Midbrain (tissue), 1 donor: ENCODE data around the gene VPREB1.
"Not testable (repeated sequence)": the region's sequence is repeated elsewhere in the genome, so short reads cannot be mapped to it uniquely, and the experiment has no call there.

Source experiments
- DNase-seq: peaks from one replicate; lab custom pipeline; 2025; lab: John Stamatoyannopoulos, UW

The VPREB1 gene

DNA sequence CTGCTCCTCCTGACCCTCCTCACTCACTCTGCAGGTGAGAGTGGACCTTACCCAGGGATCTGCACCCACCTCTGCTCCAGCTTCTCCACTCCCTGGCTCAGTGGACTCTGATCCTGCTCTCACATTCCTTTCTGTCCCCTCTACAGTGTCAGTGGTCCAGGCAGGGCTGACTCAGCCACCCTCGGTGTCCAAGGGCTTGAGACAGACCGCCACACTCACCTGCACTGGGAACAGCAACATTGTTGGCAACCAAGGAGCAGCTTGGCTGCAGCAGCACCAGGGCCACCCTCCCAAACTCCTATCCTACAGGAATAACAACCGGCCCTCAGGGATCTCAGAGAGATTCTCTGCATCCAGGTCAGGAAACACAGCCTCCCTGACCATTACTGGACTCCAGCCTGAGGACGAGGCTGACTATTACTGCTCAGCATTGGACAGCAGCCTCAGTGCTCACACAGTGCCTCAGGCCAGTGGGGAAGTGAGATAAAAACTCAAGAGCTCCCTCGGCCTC lies 29.7 kb upstream of the VPREB1 start:
- no peak for DNase-seq

- no peak for DNase-seq
These were observed 28.7 kb upstream of the VPREB1 start for GRCh38 chr22:22215659-22216449.

- no peak for DNase-seq
These were observed 28.1 kb upstream of the VPREB1 start for GRCh38 chr22:22216450-22216959.

- no peak for DNase-seq
These were observed 26.3 kb upstream of the VPREB1 start for GRCh38 chr22:22218302-22218701.

- DNase-seq: no peak
These were observed 25.2 kb upstream of the VPREB1 start for GRCh38 chr22:22219140-22219996.

- DNase-seq: not testable (repeated sequence)
These were observed 23.5 kb upstream of the VPREB1 start for GRCh38 chr22:22221043-22221442.

DNA sequence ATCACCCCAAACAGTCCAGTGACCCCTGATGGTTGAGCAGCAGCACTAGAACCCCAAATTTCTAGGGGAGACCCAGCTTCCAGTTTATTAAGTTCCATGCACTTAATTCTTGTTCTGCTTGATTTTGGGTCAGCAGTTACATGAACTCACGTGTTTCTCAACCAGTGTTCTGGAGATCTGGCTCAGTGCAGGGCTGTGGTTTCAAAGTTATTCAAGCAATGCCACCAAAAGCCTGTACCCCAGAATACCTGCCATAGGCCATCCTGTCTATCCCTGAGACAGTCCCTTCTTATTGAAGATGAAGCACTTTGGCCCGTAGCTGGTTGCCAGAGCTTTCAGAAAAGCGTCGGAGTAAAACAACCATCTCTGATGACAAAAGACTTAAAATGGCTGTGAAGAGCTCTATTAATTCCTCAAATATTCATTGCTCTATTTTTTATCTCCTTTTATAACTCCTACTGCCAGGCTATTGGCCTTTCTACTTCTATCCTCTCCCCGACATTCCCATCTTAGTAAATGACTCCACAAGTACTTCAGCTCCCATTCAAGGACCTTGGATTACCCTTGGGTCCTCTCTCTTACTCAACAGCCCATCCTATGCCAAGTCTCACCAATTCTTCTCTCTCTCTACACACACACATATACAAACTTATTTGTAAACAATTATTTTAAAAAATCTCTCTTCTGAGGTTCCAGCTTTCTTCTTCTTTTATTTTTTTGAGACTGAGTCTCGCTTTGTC lies 18.0 kb upstream of the VPREB1 start:
- DNase-seq: no peak

GRCh38 chr22:22228421-22228820 lies 16.2 kb upstream of the VPREB1 start:
- DNase-seq: no peak

- DNase-seq: no peak
These were observed 15.7 kb upstream of the VPREB1 start for GRCh38 chr22:22228921-22229320.

DNA sequence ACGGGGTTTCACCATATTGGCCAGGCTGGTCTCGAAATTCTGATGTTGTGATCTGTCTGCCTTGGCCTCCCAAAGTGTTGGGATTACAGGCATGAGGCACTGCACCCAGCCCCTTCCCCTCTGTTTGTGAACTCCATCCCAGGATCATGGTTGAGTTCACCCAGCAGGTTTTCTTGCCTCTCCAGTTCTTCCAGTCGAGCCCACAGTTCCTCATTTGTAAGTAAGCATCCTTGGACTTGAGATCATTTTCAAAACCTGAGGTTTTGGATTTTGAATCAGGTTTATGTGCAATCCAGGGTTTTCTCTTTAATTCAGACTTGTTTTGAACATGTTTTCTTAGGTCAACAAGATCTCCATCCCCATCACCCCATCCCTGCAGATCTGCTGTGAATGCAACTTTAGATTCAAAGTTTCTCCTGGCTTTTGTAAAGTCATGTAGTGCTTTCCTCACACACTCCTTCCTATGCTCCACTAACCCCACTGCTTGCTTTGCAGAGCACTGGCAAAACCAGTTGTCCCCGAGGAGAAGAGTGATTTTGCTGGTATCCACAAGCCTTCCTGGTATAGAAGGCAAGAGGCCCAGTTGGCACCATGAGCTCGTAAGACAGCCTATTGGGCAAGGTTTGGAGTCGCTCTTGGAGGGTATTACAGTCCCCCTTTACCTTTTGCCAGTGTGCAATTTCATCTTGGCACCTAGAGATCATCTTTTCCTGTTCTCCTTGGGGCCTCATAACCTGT lies 14.7 kb upstream of the VPREB1 start:
- DNase-seq: no peak

GRCh38 chr22:22230438-22230837 lies 14.1 kb upstream of the VPREB1 start:
- DNase-seq: no peak

DNA sequence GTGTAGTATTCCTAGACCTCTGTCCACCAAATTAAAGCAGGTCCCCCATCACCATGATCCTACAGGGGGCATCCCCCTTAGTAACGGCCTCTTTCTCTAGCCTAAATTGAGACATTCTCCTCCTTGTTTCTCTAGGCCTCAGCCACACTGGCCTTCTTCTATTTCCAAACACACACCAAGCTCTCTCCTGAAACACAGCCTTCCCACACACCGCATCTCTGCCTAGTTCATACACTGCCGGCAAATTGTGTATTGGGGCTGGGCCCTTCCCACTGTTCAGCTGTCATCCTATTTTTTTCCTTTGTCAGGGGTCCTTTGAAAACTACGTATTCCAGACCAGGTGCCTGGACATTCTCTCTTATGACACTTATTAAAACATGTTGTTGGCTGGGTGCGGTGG lies 11.5 kb upstream of the VPREB1 start:
- no peak for DNase-seq

- peak; percentile 3 for DNase-seq
These were observed 9.0 kb upstream of the VPREB1 start for GRCh38 chr22:22235558-22235957.

DNA sequence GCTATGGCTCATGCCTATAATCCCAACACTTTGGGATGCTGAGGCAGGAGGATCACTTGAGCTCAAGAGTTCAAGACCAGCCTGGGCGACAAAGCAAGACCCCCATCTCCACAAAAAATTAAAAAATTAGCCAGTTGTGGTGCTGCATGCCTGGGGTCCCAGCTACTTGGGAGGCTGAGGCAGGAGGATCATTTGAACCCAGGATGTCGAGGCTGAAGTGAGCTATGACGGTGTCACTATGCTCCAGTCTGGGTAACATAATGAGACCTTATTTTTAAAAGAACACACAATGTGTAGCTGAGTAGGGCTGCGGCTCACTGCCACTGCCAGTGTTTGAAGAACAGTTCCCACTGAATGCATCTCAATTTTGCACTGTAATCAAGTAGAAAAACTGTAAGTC lies 7.1 kb upstream of the VPREB1 start:
- DNase-seq: no peak

DNA sequence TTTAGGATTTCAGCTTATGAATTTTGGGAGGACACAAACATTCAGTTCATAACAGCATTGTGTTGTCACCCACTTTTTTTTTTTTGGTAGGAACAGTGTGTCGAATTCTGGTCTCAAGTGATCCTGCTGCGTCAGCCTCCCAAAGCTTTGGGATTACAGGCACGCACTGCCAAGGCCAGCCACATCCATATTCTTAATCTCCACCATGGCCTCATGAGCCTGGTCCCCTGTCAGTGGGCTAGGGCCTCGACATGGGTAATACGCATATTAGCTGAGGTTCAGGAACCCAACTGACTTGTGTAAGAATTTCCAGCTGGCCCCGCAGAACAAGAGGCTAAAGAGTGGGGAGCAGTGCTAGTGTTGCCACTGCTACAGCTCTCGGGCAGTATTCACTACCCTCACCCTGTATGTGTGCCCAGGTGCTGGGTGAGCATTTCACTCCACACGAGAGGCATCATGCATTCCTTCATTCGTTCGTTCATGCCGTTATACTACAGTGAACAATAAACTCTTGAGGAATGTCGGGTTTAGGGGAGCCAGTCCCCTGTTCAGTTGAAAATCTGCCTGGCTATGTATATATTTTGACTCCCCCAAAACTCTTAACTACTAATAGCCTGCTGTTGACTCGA lies 5.2 kb upstream of the VPREB1 start:
- no peak for DNase-seq

- DNase-seq: no peak
These were observed 3.1 kb upstream of the VPREB1 start for GRCh38 chr22:22241554-22241898.

- DNase-seq: no peak
These were observed 2.1 kb upstream of the VPREB1 start for GRCh38 chr22:22242488-22242887.

DNA sequence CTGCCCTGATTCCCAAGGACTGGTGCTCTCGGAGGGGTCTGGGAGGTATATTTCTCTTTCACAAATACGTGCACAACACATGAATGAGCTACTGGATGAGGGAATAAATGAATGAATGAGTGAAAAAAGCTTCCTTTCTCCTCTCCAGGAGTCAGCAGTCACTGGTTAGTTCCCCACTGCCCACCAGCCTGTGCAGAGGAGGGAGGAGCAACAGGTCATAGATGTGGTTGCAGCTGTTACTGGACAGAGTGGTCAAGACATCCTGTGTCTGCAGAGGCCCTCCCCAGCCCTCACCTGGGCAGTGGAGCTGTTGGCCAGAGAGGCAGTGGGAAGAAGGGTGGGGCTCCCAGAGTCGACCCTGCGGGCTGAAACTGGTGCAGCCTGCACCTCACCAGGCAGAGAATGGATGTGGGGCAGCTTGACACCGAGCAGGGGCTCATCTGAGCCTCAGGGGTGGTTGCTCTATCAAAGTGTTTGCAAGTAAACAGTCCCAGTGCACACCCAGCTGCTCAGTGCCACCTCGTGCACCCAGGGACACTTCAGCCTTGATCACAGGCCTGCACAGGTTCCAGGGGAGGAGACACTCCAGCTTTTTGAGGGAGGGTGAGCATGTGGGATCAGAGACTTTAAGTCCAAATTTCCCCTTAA lies 1.4 kb upstream of the VPREB1 start:
- DNase-seq: no peak

- DNase-seq: no peak
These were observed 797 bp downstream of the VPREB1 start for GRCh38 chr22:22245256-22245909.

- no peak for DNase-seq
These were observed 1.4 kb downstream of the VPREB1 start for GRCh38 chr22:22245935-22246525.
